CD4-positive, alpha-beta T cell treated with Interleukin-21 for 1 hour (primary cell): Measurements from ENCODE around the gene UHRF2.
"Not testable (repeated sequence)": the region's sequence is repeated elsewhere in the genome, so short reads cannot be mapped to it uniquely, and the experiment has no call there.

Experiments used
- DNase-seq: peaks from one replicate; pipeline ENCODE4 v3.0.0-alpha.2; 2020

The UHRF2 gene, protein sequence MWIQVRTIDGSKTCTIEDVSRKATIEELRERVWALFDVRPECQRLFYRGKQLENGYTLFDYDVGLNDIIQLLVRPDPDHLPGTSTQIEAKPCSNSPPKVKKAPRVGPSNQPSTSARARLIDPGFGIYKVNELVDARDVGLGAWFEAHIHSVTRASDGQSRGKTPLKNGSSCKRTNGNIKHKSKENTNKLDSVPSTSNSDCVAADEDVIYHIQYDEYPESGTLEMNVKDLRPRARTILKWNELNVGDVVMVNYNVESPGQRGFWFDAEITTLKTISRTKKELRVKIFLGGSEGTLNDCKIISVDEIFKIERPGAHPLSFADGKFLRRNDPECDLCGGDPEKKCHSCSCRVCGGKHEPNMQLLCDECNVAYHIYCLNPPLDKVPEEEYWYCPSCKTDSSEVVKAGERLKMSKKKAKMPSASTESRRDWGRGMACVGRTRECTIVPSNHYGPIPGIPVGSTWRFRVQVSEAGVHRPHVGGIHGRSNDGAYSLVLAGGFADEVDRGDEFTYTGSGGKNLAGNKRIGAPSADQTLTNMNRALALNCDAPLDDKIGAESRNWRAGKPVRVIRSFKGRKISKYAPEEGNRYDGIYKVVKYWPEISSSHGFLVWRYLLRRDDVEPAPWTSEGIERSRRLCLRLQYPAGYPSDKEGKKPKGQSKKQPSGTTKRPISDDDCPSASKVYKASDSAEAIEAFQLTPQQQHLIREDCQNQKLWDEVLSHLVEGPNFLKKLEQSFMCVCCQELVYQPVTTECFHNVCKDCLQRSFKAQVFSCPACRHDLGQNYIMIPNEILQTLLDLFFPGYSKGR

DNA sequence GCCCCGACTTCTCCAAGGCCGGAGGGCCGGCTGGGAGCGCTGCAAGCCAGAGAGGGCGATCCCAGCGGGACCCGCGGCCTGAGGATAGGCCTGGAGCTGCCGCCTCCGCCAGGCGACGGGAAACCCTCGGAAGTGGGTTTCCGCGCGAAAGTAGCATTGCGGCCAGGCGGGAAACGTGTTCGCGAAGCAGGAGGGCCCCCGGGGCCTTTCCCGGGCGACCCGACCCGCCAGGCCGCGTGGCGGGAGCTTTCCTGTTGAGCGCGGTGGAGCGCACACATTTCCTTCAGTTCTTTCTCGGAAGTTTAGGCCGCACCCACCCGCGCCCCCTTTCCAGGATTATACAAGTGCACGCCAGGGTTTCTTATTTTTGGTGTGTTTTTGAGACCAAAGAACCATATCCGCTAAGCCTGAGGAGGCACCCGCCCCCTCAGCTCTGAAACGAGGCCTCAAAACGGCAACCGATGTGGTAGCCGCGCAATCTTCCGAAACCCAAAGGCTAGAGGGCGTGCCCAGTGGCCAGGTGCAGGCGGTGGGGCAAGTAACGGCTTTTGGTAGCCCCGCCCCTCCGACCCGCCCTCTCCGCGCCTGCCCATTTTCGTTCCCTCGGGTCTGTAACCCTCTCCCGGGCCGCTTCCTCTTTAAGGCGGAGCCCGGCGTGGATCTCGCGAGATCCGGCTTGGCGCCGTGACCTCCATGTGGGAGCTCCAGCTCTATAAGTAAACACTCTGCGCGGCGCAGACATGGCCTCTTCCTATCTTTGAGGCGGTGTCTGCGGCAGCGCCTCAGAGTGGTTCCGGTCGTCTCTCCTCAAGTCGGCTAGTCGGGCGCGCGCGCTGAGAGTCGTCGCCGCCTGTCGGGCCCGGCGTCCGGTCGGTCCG is at the start of gene UHRF2:
Gene UHRF2, plus strand, starts transcription at position 713 of the 878 bp plus-strand sequence. CDS start 292 bp downstream, outside the sequence.
- peak; percentile 99 for DNase-seq

DNA sequence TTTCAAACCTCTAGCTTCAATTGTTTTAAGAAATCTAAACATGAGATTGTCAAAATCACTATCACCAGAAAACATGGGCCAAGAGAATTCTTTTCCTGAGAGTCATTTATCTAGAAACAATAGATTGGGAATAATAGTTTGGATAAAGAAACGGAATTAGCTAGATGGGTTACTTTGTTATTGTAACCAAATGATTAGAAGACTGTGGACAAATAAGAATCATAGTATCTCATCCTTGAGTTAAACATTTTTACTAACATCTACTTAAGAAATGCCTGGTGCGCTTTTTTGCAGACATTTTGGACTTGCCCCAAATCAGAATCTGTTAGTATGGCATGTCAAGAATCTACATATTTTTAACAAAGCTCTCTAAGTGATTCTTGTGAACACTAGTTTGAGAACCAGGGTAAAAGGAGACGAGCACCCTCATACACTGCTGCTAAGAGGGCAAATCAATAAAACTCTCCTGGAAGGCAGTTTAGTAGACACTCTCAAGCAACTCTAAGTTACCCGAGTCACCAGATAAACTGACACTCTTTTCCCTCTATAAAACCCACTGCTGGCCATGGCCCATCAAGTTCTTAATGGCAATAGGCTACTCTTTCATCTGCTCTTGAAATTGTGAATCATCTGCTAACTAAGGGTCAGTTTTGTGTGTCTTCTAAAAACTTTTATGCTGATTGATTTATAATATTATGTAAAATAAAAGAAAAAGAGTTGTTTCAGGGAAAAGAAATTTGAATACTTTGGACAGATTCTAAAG is 45.7 kb upstream of the UHRF2 start:
- no peak for DNase-seq

DNA sequence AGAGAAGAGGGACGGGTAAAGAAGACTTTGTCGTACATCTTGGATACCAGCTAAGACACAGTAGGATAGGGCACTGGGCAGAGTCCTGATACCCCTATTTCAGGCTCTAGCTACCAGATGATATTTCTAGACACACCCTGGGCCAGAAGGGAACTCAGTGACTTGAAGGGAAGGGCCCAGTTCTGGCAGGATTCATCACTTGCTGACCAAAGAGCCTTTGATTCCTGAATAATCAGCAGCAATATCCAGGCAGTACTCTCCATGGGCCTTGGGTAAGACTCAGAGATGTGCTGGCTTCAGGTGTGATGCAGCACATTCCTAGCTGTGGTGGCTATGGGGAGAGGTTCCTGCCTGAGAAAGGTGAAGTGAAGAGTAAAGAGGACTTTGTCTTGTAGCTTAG is 44.2 kb upstream of the UHRF2 start:
- DNase-seq = no peak

DNA sequence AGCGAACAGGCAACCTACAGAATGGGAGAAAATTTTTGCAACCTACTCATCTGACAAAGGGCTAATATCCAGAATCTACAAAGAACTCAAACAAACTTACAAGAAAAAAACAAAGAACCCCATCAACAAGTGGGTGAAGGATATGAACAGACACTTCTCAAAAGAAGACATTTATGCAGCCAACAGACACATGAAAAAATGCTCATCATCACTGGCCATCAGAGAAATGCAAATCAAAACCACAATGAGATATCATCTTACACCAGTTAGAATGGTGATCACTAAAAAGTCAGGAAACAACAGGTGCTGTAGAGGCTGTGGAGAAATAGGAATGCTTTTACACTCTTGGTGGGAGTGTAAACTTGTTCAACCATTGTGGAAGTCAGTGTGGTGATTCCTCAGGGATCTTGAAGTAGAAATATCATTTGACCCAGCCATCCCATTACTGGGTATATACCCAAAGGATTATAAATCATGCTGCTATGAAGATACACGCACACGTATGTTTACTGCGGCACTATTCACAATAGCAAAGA is 31.5 kb upstream of the UHRF2 start:
- DNase-seq = not testable (repeated sequence)

DNA sequence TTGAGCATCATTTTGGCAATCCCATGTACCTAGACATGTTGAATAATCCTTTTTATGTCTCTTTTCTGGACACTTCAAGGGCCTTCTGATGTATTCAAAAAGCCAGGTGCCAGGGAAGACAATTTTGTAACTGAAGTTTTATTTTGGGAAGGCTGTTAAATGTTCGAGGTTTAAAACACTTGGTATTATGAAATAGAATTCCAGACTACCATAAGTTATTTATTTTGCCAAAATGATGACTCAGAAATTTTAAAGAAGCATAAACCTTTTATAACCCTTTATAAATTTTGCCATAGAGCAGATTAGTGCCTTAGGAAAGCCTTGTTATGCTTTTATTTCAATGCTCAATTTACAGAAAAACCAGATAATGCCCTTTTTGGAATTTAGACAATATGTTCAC is 30.3 kb upstream of the UHRF2 start:
- no peak for DNase-seq

DNA sequence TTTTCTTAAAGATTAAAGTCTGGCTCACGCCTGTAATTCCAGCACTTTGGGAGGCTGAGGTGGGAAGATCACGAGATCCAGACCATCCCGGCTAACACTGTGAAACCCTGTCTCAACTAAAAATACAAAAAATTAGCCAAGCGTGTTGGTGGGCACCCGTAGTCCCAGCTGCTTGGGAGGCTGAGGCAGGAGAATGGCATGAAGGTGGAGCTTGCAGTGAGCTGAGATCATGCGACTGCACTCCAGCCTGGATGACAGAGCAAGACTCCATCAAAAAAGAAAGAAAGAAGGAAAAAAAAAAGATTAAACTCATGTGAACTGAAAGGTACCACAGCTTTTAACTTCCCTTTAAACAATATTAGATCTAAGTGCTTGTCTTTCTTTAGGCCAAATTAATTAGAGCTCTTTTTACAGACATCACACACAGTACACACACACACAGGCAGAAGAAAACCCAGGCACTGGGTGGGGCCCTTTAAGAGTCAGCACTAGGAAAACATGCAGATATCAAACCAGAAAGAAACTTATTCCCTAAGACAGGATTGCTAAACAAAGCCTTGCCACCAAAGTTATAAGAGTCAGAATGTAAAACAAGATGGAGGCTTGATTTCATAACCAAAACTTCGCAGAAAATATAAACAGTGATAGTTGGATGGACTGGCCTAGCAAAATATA is 29.3 kb upstream of the UHRF2 start:
- DNase-seq = no peak

DNA sequence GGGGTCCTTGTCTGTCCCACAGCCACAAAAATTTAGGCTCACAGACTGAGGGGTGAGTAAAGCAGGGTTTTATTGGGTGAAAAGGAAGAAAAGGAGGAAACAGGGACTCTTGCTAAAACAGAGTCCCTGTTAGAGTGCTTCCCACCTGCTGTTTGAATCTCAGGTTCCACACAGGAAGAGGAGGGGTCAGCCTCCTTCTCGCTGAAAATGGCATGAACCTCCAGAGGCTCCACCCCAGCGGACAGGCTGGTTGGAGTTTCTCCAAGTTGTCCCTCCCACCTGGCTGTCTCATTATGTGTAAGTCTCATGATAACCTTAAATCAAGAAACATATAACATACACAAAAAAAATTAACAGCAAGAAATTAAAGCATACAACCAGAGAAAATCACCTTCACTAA is 28.3 kb upstream of the UHRF2 start:
- no peak for DNase-seq

DNA sequence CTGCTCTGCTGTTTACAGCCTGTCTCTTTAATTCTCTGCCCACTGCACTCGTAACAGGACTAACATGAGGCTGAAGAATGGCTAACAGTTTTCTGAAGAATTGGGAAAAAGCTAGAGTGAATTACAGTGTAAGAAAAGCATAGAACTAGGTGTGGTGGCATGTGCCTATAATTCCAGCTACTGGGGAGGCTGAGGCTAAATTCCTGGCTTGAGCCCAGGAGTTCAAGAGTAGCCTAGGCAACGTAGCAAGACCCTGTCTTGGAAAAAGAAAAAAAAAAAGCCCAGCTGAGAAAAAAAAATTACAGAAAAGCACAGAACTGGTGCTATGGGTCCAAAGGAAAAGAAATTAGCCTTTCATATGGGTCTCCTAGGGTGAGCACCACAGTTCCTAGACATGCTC is 13.9 kb upstream of the UHRF2 start:
- DNase-seq = no peak

DNA sequence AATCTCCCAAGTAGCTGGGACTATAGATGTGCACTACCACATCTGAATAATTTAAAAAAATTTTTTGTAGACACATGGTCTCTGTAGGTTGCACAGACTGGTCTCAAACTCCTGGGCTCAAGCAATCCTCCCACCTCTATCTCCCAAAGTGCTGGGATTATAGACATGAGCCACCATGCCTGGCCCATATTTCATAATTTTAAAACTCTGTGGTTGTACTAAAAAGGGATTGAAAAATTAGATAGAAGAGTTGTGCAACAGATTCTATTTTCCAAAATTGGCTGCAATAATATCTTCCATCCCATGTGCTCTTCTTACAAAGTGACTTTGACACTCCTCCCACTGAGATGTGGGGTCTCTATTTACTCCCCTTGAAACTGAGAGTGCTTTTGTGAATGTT is 7.6 kb upstream of the UHRF2 start:
- no peak for DNase-seq

DNA sequence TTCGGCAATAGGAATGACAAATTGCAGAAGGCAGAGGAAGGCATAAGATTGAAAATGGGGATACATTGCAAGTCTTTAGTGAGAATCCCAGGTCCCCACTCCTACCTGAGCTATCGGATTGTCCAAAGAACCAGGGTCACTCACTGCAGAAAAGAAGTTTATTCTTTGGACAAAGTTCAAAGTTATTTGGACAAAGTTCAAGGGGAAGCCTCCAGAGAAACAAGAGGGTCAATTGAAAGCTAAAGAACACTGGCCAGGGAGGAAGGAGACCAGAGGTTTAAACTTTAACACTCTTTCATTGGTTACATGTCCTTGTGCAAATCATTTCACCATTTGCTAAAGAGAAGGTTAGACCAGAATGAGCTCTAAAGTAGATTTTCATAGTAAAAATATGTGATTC is 5.2 kb upstream of the UHRF2 start:
- DNase-seq = no peak

DNA sequence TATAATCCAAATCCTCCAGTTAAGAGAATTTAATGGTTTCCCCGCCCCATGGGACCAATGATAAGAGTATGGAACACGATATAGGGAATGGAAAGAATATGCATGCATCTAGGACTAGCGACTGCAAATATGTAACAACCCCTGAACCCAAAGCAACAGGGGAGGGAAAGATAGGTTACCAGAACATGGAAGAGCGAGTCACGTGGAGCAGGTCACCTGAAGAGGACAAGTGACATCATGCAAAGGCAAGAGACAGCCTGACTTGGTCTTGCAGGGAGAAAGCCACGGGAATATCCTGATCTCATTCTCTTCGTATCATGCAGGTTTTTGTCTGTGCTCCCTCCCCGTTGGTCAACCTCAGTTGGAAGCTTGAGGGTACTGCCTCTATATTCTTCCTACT is 4.7 kb upstream of the UHRF2 start:
- no peak for DNase-seq

DNA sequence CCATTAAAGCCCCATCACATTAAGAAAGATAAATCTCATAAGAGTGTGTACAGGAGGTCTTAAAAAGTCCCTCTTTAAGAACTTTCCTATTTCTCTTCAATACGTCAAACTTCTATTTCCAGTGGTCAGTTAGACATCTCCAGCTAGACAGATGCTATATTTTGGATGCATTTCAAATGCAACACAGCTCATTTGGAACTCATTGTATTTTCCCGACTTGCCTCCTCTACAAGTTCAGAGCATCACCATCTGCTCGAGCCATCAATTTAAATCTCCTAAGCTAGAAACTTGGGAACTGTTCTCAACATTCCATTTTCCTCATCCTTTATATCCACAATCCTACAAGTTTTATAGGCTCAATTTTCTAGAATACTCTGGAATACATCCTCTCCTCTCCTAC is 3.2 kb upstream of the UHRF2 start:
- DNase-seq = no peak

DNA sequence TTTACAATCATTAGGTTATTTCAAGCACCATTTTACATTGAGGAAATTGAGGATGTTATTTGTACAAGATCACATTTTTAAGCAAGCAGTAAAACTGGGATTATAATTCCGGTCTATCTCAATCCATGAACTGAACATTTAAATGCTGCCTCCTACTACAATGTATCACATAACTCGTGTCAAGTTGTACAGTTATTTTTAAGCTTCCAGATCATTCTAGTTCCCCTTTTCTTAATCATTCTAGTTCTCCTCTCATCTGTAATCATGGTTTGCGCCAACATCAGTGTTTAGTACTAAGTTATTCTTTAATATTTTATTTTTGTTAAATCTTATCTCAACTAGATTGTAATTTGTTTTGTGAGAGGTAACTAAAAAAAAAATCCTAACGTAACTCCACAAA is 2.4 kb upstream of the UHRF2 start:
- no peak for DNase-seq

DNA sequence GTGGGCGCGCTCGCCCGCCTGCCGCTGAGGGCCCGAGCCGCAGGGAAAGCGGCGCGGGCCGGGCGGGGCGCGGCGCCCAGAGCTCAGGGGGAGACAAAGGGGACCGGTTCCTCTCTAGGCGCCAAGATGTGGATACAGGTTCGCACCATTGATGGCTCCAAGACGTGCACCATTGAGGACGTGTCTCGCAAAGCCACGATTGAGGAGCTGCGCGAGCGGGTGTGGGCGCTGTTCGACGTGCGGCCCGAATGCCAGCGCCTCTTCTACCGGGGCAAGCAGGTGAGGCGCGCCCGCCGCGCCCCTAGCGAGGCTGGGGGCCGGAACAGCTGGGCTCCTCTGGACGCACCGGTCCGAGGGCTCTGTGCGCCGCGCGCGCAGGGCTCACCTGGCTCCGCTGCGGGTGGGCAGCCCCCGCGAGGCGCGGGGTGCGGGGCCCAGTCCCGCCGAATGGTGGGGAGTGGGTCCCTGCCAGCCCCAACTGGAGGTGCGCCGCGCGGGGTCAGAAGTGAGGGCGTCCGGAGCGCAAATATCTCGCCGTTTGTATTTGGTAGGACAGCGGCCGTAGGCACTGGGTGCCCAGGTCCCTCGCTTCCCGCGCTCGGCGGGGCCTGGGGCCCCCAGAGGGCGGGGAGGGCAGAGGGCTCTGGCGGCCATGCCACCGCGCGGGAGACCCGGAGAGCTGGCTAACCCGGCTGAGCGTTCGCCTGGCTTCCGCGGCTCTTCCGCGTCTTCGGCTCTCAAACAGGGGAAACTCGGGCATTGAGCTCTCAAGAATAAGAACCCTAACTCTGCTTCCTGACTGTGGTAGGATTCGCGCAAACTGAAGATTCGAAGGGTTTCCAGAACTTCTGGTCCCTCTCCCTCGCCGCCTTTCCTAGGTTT is 607 bp downstream of the UHRF2 start:
- peak; percentile 30 for DNase-seq

DNA sequence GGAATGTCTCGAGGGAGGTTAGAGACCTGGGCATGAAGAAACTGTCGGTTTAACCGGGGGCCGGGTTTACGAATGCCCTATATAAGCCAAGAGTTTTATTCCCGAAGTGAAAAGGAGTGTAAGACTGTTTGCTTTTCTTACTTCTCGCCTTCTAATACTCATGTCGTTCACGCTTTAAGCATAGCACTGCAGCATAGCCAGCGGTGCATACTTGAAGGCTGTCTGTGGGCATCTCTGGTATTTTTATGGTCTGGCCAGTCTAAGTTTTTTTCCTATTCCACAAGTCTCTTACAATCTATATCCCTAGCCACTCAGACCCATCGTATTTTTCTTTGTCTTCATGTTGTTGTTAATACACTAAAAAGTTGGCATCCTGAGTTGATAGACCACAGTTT is 1.2 kb downstream of the UHRF2 start:
- peak; percentile 20 for DNase-seq

DNA sequence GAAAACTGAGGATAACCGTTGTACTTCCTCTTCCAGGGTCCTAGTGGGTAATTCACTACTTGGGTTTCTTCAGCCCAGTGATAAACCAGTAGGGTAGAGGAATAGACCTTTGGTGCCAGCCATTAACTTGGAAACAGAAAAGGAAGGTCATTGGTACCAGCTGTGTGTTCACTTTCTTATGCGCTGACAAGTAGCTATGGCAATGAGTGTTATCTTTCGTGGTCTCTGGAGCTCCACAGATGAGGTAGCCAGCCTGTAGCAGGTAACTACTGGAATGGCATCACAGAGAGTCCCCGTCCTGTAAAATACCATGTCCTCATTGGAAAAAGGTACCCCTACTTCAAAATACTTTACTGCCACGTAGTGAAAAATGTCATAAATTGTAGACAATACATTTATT is 2.3 kb downstream of the UHRF2 start:
- DNase-seq = no peak

DNA sequence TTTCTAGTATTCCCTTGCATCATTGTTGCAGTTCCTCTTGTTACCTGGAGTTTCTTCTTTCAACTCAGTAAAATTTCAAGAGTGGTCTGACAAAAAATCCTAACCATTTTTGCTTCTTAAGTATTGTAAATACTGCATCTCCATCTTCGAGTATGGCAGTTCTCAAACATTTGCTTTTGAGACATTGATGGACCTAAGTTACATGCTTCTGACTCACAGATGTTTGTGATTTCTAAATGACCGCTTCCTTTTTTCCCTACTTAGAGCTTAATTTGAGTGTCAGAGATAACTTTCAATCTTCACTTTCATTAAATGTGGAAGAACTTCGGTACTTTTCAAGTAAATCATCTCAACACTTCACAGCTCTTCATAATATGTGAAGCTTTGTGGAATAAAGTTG is 4.2 kb downstream of the UHRF2 start:
- DNase-seq = no peak

DNA sequence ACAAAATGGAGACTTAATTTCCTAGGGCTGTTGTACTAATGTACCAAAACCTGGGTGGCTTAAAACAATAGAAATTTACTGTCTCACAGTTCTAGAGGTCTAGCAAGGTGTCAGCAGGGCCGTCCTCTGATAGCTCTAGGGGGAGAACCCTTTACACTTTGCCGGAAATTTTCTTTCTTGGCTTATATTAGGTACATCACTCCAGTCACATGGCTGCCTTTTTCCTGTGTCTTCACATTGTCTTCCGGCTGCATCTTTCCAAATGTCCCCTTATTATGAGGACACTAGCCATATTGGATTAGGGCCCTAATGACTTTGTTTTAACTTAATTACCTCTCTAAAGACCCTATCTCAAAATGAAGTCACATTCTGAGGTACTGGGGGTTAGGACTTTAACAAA is 5.8 kb downstream of the UHRF2 start:
- DNase-seq = peak; percentile 14

DNA sequence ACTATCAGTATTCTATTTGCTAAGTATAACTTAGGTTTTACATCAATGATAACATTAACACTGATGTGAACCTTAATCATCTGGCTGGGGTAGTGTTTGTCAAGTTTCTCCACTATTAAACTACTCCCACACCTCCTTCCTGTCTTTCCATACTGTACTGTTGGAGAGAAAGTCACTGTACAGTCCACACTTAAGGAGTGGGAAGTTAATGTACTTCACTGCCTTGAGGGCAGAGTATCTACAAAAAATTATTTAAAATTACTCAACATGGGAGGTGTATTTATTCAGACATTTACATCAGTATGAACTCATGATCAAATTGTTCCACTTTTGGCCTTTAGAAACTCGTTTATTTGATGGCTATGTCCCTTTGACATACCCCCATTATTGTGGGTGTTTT is 11.9 kb downstream of the UHRF2 start:
- DNase-seq = no peak

DNA sequence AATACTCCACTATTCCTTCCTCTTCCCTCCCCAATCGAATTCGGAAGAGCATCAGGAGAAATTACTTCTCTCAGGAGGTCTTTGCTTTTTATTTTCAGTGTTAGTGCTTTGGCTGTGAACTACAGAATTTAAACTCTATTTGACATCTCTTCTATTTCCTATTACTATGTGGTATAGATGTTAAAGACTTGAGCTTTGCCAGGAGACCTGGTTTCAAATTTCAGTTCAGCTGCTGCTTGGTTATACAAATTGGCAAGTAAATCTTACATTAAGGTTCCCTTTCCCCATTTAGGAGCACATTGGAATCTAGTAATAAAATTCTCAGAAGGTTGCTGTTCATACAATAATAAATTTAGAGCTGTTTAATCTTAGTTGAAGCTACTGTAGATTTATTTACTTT is 13.1 kb downstream of the UHRF2 start:
- DNase-seq = no peak
